Measurements from ENCODE around the gene MYH9.

The MYH9 gene

GRCh38 chr22:36247955-36248354, 139.8 kb downstream of the MYH9 start:
- CTCF ChIA-PET, result no interaction called here
- POLR2A ChIA-PET, result no interaction called here
- no peak for DNase-seq (ENCODE audit: extremely low spot score)
- TF ChIP-seq HDGF (IDR thresholded peaks at IDR 0.05; ENCODE audit: borderline replicate concordance) (no peak), SUZ12 (IDR thresholded peaks at IDR 0.05) (no peak), L3MBTL2 (conservative IDR thresholded peaks at IDR 0.05) (no peak), FOXA1 (IDR thresholded peaks at IDR 0.05) (no peak), LEF1 (IDR thresholded peaks at IDR 0.05; ENCODE audit: borderline replicate concordance) (no peak), FOXK2 (IDR thresholded peaks at IDR 0.05) (no peak), ARNT (IDR thresholded peaks at IDR 0.05) (no peak), BHLHE40 (IDR thresholded peaks at IDR 0.05; ENCODE audit: borderline replicate concordance) (no peak), TARDBP (IDR thresholded peaks at IDR 0.05) (no peak), ELF4 (IDR thresholded peaks at IDR 0.05) (no peak), FOXM1 (IDR thresholded peaks at IDR 0.05; ENCODE audit: borderline replicate concordance) (no peak), SP1 (IDR thresholded peaks at IDR 0.05) (no peak), PKNOX1 (IDR thresholded peaks at IDR 0.05) (no peak), ZNF384 (IDR thresholded peaks at IDR 0.05) (no peak)

DNA sequence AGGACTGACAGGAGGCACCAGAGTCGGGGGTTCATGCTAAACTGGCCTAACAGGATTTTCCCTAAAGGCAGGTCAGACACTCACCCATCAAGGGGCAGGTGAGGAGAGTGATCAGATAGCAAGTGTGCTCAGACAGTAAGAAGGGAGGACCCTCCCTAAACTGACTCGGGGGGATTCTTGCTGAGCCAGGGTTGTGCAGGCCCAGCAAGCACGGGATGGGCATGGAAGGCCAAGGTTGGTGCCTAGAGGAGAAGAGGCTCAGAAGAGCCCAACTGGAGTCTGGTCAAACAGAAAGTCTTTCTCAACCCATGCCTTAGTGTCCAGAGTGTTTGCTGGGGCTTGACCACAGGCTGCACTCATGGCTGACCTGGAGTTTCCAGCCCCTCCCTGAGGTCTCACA, 141.0 kb downstream of the MYH9 start:
- no peak for DNase-seq (ENCODE audit: extremely low spot score)
- CTCF ChIA-PET, result no interaction called here
- POLR2A ChIA-PET, result no interaction called here
- TF ChIP-seq FOXM1 (IDR thresholded peaks at IDR 0.05; ENCODE audit: borderline replicate concordance) (no peak), LEF1 (IDR thresholded peaks at IDR 0.05; ENCODE audit: borderline replicate concordance) (no peak)

DNA sequence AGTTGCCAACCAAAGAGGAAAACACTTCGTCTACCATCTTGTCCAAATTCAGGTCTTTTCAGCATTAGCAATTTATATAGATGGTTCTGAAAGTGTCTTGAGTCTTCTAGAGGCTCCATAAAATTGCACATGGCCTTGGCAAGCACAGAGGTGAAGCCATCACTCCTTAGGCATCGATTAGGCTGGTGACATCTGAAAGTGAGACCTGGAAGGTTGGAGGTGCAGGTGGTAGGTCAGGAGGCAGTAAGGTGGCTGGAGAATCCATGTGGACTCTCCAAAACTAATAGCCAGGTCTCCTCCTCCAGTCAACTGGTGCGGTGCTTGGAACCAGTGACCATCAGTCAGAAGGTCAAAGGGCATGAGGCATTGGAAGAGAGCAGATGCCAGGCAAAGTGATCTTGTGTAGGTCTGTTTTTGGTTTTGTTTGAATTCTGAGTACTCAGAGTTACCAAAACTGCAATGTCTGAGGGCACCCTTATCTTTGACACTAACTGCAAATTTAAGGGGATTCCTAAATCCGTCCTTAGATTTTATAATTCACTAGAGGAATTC, 141.9 kb downstream of the MYH9 start:
- no peak for TF ChIP-seq CTBP1 (IDR thresholded peaks at IDR 0.05; ENCODE audit: borderline replicate concordance)
- no peak for TF ChIP-seq TARDBP (IDR thresholded peaks at IDR 0.05)
- no peak for TF ChIP-seq ELF4 (IDR thresholded peaks at IDR 0.05)
- no peak for TF ChIP-seq BHLHE40 (IDR thresholded peaks at IDR 0.05; ENCODE audit: borderline replicate concordance)
- TF ChIP-seq L3MBTL2 (conservative IDR thresholded peaks at IDR 0.05), result no peak
- ChIA-PET CTCF (no interaction called here), POLR2A (no interaction called here)
- DNase-seq (ENCODE audit: extremely low spot score), result no peak

DNA sequence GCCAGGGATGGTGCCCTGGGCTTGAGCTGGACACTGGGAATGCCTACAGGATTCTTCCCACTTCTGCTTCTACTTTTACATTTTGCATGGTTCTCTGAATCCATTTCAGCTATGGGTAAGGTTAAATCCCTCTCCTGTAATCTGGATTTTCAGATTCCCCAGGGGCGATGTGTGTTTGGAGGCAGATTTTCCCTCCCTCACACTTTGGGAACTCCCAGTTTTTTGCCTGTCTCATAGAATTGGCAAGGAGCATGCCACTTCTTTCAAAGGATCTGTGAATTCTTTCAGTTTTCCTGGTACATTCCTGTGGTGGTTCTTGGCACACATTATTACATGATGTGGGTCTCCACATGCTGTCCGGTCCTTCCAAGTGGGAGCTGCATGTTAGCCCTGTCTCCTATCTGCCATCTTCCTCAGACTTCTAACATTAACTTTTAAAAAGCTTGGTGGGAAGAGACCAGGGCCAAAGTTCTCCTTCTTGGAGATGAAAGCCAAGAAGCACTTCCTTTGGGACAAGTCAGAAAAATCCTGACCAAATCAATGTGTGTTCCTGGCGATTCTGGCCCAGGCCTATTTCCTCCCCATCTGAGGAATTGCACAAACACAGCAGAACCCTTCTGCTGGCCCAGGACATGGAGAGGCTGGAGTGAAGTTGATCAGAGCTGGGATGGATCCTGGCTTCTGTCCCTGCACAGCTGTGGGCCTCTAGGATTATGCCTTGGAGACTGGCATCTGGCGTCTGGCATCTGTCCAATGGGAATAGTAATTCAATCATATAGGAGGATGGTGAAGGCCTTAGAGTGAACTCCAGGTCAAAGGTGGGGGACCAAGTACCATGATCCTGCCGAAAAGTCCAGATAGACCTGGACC, 143.0 kb downstream of the MYH9 start:
- TF ChIP-seq ELF4 (IDR thresholded peaks at IDR 0.05) (no peak), FOXA1 (IDR thresholded peaks at IDR 0.05) (no peak), L3MBTL2 (conservative IDR thresholded peaks at IDR 0.05) (no peak), HDGF (IDR thresholded peaks at IDR 0.05; ENCODE audit: borderline replicate concordance) (no peak), SUZ12 (IDR thresholded peaks at IDR 0.05) (no peak), NFRKB (IDR thresholded peaks at IDR 0.05) (no peak), BHLHE40 (IDR thresholded peaks at IDR 0.05; ENCODE audit: borderline replicate concordance) (no peak), FOXK2 (IDR thresholded peaks at IDR 0.05) (no peak), FOXM1 (IDR thresholded peaks at IDR 0.05; ENCODE audit: borderline replicate concordance) (no peak), PKNOX1 (IDR thresholded peaks at IDR 0.05) (no peak), TARDBP (IDR thresholded peaks at IDR 0.05) (no peak), LEF1 (IDR thresholded peaks at IDR 0.05; ENCODE audit: borderline replicate concordance) (no peak), ARNT (IDR thresholded peaks at IDR 0.05) (no peak), SP1 (IDR thresholded peaks at IDR 0.05) (no peak), CTBP1 (IDR thresholded peaks at IDR 0.05; ENCODE audit: borderline replicate concordance) (no peak)
- ChIA-PET CTCF (interaction anchor here (0.5 to 1.3 kb wide), 3 partner anchors 9 to 634 kb away, joined by 3 to 6 read pairs (median 4); no protein-coding TSS in a partner anchor), POLR2A (no interaction called here)
- DNase-seq (ENCODE audit: extremely low spot score), result no peak

DNA sequence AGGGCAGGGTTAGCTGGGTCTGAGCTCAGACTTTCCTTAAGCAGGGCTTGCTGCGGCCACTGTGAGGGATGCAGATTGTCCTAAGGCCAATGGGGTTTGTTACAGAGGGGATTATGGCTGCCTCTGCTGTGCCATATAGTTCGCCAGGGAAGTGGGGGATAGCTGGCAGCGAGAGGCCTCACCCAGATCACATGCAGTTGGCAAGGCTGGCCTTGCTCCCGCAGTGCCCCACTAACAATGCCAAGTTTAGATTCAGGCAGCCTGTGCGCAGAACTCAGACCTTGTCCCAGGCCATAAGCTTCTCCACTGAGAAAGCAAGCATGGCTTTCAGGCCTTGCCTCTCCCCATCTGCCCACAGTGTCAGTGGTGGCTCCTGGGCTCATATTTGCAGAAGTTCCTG, 143.8 kb downstream of the MYH9 start:
- ChIA-PET CTCF (interaction anchor here (0.7 to 1.3 kb wide), 2 partner anchors 23 to 633 kb away, joined by 3 to 6 read pairs; no protein-coding TSS in a partner anchor), POLR2A (no interaction called here)
- DNase-seq (ENCODE audit: extremely low spot score), result no peak
- no peak for TF ChIP-seq ELF4 (IDR thresholded peaks at IDR 0.05)
- TF ChIP-seq BHLHE40 (IDR thresholded peaks at IDR 0.05; ENCODE audit: borderline replicate concordance), result no peak
- no peak for TF ChIP-seq ARNT (IDR thresholded peaks at IDR 0.05)
- no peak for TF ChIP-seq FOXA1 (IDR thresholded peaks at IDR 0.05)
- no peak for TF ChIP-seq HDGF (IDR thresholded peaks at IDR 0.05; ENCODE audit: borderline replicate concordance)
- no peak for TF ChIP-seq PKNOX1 (IDR thresholded peaks at IDR 0.05)
- no peak for TF ChIP-seq SP1 (IDR thresholded peaks at IDR 0.05)
- TF ChIP-seq LEF1 (IDR thresholded peaks at IDR 0.05; ENCODE audit: borderline replicate concordance), result no peak
- no peak for TF ChIP-seq ZNF384 (IDR thresholded peaks at IDR 0.05)
- no peak for TF ChIP-seq FOXK2 (IDR thresholded peaks at IDR 0.05)
- no peak for TF ChIP-seq TARDBP (IDR thresholded peaks at IDR 0.05)
- no peak for TF ChIP-seq FOXM1 (IDR thresholded peaks at IDR 0.05; ENCODE audit: borderline replicate concordance)
- no peak for TF ChIP-seq L3MBTL2 (conservative IDR thresholded peaks at IDR 0.05)
- no peak for TF ChIP-seq SUZ12 (IDR thresholded peaks at IDR 0.05)
- TF ChIP-seq NFRKB (IDR thresholded peaks at IDR 0.05), result no peak
- no peak for TF ChIP-seq CTBP1 (IDR thresholded peaks at IDR 0.05; ENCODE audit: borderline replicate concordance)

All from HEK293T (cell line).